HepG2 (cell line): ENCODE measurements around the gene ACTR1A. TPM values are rescaled to one million over a fixed set of nuclear protein-coding genes. Genes with fewer than 3 reads are reported as not detected.
A peak's percentile ranks its signal among the peaks of the same experiment; 100 is the strongest.

ENCODE experiments used
- ATAC-seq: fragments of 200-7000 bp; cut with Tn5 transposase; 3 replicates; pipeline ENCODE4 v1.9.1; 2020; ENCODE audit warnings: mild to moderate bottlenecking, moderate library complexity
- BruUV-seq: library from RNA; stranded (reverse); fragments of 400-500 nt; replicated peaks from 2 replicates; lab custom pipeline; 2021; lab: Mats Ljungman, UMichigan
- CTCF ChIA-PET: fragments of 300-600 bp; formaldehyde crosslinking; extraction: SDS; loops from one replicate; lab custom pipeline; 2021; ENCODE audit warnings: low total read pairs, inconsistent platforms, low intra/inter-chr PET ratio; lab: Yijun Ruan, JAX
- POLR2A ChIA-PET: fragments of 350-600 bp; sonication (Branson Sonifier 250); formaldehyde crosslinking; loops from one replicate; lab custom pipeline; 2020; ENCODE audit warnings: antibody characterized with exemption, inconsistent platforms; lab: Yijun Ruan, JAX
- DNase-seq: peaks from one replicate; pipeline ENCODE4 v3.0.0-alpha.2; 2015; ENCODE audit warnings: low spot score
- FAIRE-seq: peaks from 3 replicates; lab custom pipeline; 2011; peaks lifted over from hg19 to GRCh38; lab: Jason Lieb, UNC
- H2AFZ ChIP-seq: one replicate; pipeline ENCODE4 v1.6.1; 2011; ENCODE audit warnings: low read length, inconsistent platforms
- H3K27ac ChIP-seq: fragments of 300-600 bp; 3 replicates; pipeline ENCODE4 v1.8.0; 2011; ENCODE audit warnings: mixed run types, mild to moderate bottlenecking, mixed read lengths, low read length, inconsistent platforms; ENCODE audit not compliant: insufficient read depth; ENCODE audit errors: extremely low read length
- H3K27me3 ChIP-seq, 2 experiments: fragments of 200-600 bp in 1 of 2; 2 replicates in 1 of 2; 3 replicates in 1 of 2; pipeline versions ENCODE4 v1.6.0 to v1.8.0; 2011; ENCODE audit warnings: low read length in 2 of 2, mild to moderate bottlenecking in 2 of 2, moderate library complexity in 2 of 2, inconsistent platforms in 1 of 2; ENCODE audit not compliant: insufficient read depth in 2 of 2, control insufficient read depth in 1 of 2
- H3K36me3 ChIP-seq, 2 experiments: fragments of 200-600 bp in 1 of 2; replicated peaks in 1 of 2; 2 replicates in 1 of 2; 3 replicates in 1 of 2; pipeline versions ENCODE4 v1.5.1 to v1.8.0; 2011; ENCODE audit warnings: low read length in 2 of 2, inconsistent platforms in 1 of 2; ENCODE audit not compliant: insufficient read depth in 2 of 2, control insufficient read depth in 1 of 2
- H3K4me1 ChIP-seq: 2 replicates; pipeline ENCODE4 v1.5.1; 2012; ENCODE audit warnings: low read length, inconsistent platforms; ENCODE audit not compliant: insufficient read depth
- H3K4me2 ChIP-seq: 2 replicates; pipeline ENCODE4 v1.6.0; 2011; ENCODE audit warnings: low read depth, low read length, inconsistent platforms
- H3K4me3 ChIP-seq, 3 experiments: fragments of 200-600 bp in 1 of 3; sonication (generic), shearing (Covaris generic) in 1 of 3; replicated peaks in 1 of 3; 2 replicates each; pipeline ENCODE4 v1.5.1; 2011 to 2016; ENCODE audit warnings: low read length in 3 of 3, inconsistent platforms in 2 of 3, low read depth in 2 of 3, mild to moderate bottlenecking in 2 of 3, control low read depth in 1 of 3, mixed read lengths in 1 of 3; ENCODE audit not compliant: insufficient read depth in 1 of 3
- H3K79me2 ChIP-seq: one replicate; pipeline ENCODE4 v1.6.1; 2011; ENCODE audit warnings: low read length, inconsistent platforms; ENCODE audit not compliant: insufficient read depth
- H3K9ac ChIP-seq: 2 replicates; pipeline ENCODE4 v1.6.0; 2011; ENCODE audit warnings: mild to moderate bottlenecking, low read depth, low read length, inconsistent platforms; ENCODE audit not compliant: insufficient read depth
- H3K9me3 ChIP-seq: 2 replicates; pipeline ENCODE4 v1.5.1; 2012; ENCODE audit warnings: mild to moderate bottlenecking, low read length
- H4K20me1 ChIP-seq: 2 replicates; pipeline ENCODE4 v1.6.0; 2011; ENCODE audit warnings: inconsistent platforms, mild to moderate bottlenecking, low read length, moderate library complexity; ENCODE audit not compliant: insufficient read depth
- ARHGAP35 ChIP-seq: sonication (generic); formaldehyde crosslinking; IDR thresholded peaks from 2 replicates; pipeline ENCODE4 v1.9.0; 2022; ENCODE audit warnings: mild to moderate bottlenecking, inconsistent platforms, moderate library complexity, missing genetic modification reagents, borderline replicate concordance
- HIC2 ChIP-seq: sonication (generic); formaldehyde crosslinking; IDR thresholded peaks from 2 replicates; pipeline ENCODE4 v1.9.0; 2022; ENCODE audit warnings: low read depth, missing genetic modification reagents
- NONO ChIP-seq, 2 experiments: fragments of 450-650 bp in 1 of 2; sonication (generic) in 1 of 2; formaldehyde crosslinking in 1 of 2; IDR thresholded peaks in 1 of 2; conservative IDR thresholded peaks in 1 of 2; 2 replicates each; pipeline versions ENCODE4 v1.6.1 to v1.8.0; 2017 to 2022; ENCODE audit warnings: mild to moderate bottlenecking in 1 of 2, missing genetic modification reagents in 1 of 2, moderate library complexity in 1 of 2
- PAXIP1 ChIP-seq: sonication (generic); formaldehyde crosslinking; conservative IDR thresholded peaks from 2 replicates; pipeline ENCODE4 v1.4.0; 2020; ENCODE audit warnings: mild to moderate bottlenecking, missing genetic modification reagents, moderate library complexity
- SRSF1 ChIP-seq: fragments of 200-400 bp; formaldehyde crosslinking; optimal IDR thresholded peaks from 2 replicates; pipeline ENCODE3; 2017; ENCODE audit warnings: mild to moderate bottlenecking, low read depth, low read length, moderate library complexity
- ZNF253 ChIP-seq: sonication (generic); formaldehyde crosslinking; IDR thresholded peaks from 2 replicates; pipeline ENCODE4 v1.8.0; 2022; ENCODE audit warnings: mild to moderate bottlenecking, missing genetic modification reagents, borderline replicate concordance
- ZNF569 ChIP-seq: sonication (generic); formaldehyde crosslinking; IDR thresholded peaks from 2 replicates; pipeline ENCODE4 v1.5.0; 2020; ENCODE audit warnings: mild to moderate bottlenecking, missing genetic modification reagents, moderate library complexity, borderline replicate concordance
- ZNF740 ChIP-seq: sonication (generic); formaldehyde crosslinking; IDR thresholded peaks from 2 replicates; pipeline ENCODE4 v1.4.0; 2020; ENCODE audit warnings: missing genetic modification reagents
- ZNF746 ChIP-seq: sonication (generic); formaldehyde crosslinking; IDR thresholded peaks from 2 replicates; pipeline ENCODE4 v1.8.0; 2022; ENCODE audit warnings: mild to moderate bottlenecking, missing genetic modification reagents
- ZNF770 ChIP-seq: sonication (generic); formaldehyde crosslinking; IDR thresholded peaks from 2 replicates; pipeline ENCODE4 v1.5.0; 2020; ENCODE audit warnings: mild to moderate bottlenecking, missing genetic modification reagents
- ZNF781 ChIP-seq: sonication (generic); formaldehyde crosslinking; IDR thresholded peaks from 2 replicates; pipeline ENCODE4 v1.5.1; 2020; ENCODE audit warnings: borderline replicate concordance, mild to moderate bottlenecking, missing genetic modification reagents; ENCODE audit errors: not compliant biosample characterization
- WGBS: methylation state at CpG from one replicate; pipeline ENCODE4 v1.1.6; 2017; ENCODE audit warnings: low lambda C conversion rate; 5-methylcytosine and 5-hydroxymethylcytosine counted together
- in situ Hi-C: cut with HindIII; loops from 2 replicates; pipeline ENCODE4 v1.10.0; 2017; ENCODE audit warnings: low pct_unique_long_range_greater_than_20kb; ENCODE audit not compliant: extremely low pct_ligation_motif_present
- intact Hi-C: fragments of 100-400 bp; cut with micrococcal nuclease; formaldehyde crosslinking; loops from one replicate; pipeline ENCODE4 v1.10.0; 2022; ENCODE audit not compliant: unreplicated experiment
- polyA plus RNA-seq, 8 experiments: library from polyadenylated mRNA; depleted of rRNA in 3 of 8; stranded (reverse) in 7 of 8; unstranded in 1 of 8; fragments of >200 nt; fragmentation: Illumina TruSeq in 4 of 8; extraction: Trizol in 4 of 8; gene quantifications; 2 replicates each; pipeline versions ENCODE4 v1.2.1 to v1.2.3, GENCODE V29; 2011 to 2016; ENCODE audit warnings: low read depth in 4 of 8, missing spikeins in 1 of 8, mixed read lengths in 1 of 8; ENCODE audit not compliant: insufficient read depth in 1 of 8
- total RNA-seq, 5 experiments: library from RNA; depleted of rRNA; stranded (reverse); fragments of >200 nt; fragmentation: Illumina TruSeq; extraction: Trizol; gene quantifications; 2 replicates each; pipeline ENCODE4 v1.2.3, GENCODE V29; 2016; ENCODE audit warnings: low read depth in 1 of 5

The ACTR1A gene
- total and polyA plus RNA-seq, 2 of the 13 experiments (the other 11 are each of a cell fraction or from before 2014, with no cell fraction given), result 59.6 to 62.8 TPM

- TF ChIP-seq ZNF253, result no peak
Measured at GRCh38 chr10:102433619-102434046, 68.9 kb downstream of the ACTR1A start (continued).

GRCh38 chr10:102432162-102432950, 70.2 kb downstream of the ACTR1A start, which contains the start of gene CUEDC2:
Gene CUEDC2, minus strand, starts transcription at chr10:102432574. Its CDS starts 7,386 bp downstream, at chr10:102425188.
- H3K79me2 ChIP-seq, result peaks cover 5% of the 10 kb centered on the region
- in situ Hi-C loops, result no loop called here
- H3K9me3 ChIP-seq, result no peaks in the 10 kb centered on the region
- DNase-seq (peak; percentile 89), ATAC-seq (peak; percentile 78), FAIRE-seq (peak; percentile 88)
- H3K36me3 ChIP-seq, result no peaks in the 10 kb centered on the region
- H3K4me3 ChIP-seq, result peak within 1 kb of the TSS; percentile 74 to 92 (median 91)
- peak within 1 kb of the TSS; percentile 72 for H3K27ac ChIP-seq
- ChIA-PET CTCF (no interaction called here), POLR2A (interaction anchor here (0.6 to 6.8 kb wide), 14 partner anchors 9 to 210 kb away, joined by 3 to 135 read pairs (median 6); partner anchors contain the start of genes ACTR1A, C10orf95, FBXL15 and NFKB2)
- peak within 1 kb of the TSS; percentile 85 for H3K9ac ChIP-seq
- H4K20me1 ChIP-seq, result no peaks in the 10 kb centered on the region
- peaks cover 35% of the 10 kb centered on the region for H3K4me1 ChIP-seq
- TSS peak; percentile 55 for BruUV-seq
- no peaks in the 10 kb centered on the region; a peak in 1 of 5 replicates for H3K27me3 ChIP-seq
- 3% methylated on average over 24 of the region's 52 CpGs for WGBS
- intact Hi-C loops, result loop anchor here (2.0 kb wide), 1 partner anchor 16 kb away; no protein-coding TSS in a partner anchor
- peak within 1 kb of the TSS; percentile 1 for H2AFZ ChIP-seq
- H3K4me2 ChIP-seq, result peak within 1 kb of the TSS; percentile 97
- TF ChIP-seq ZNF740 (CRISPR knock-in tag) (peak; percentile 61), SRSF1 (peak; percentile 59), ZNF781 (peak; percentile 36), PAXIP1 (CRISPR knock-in tag) (0 out of 2 replicates have a peak, but pooled peaks have one; percentile 44), NONO (IDR thresholded peaks at IDR 0.05) (no peak), NONO (CRISPR knock-in tag; conservative IDR thresholded peaks at IDR 0.05) (peak; percentile 69; the same call in 1 of the 2 replicates), ZNF569 (CRISPR knock-in tag) (no peak), HIC2 (CRISPR knock-in tag) (peak; percentile 51; the same call in 1 of the 2 replicates), ARHGAP35 (CRISPR knock-in tag) (no peak), ZNF770 (CRISPR knock-in tag) (no peak; the same call in 1 of the 2 replicates), ZNF746 (CRISPR knock-in tag) (peak; percentile 73)
